Measurements from ENCODE around the gene AP2A1. TPM values are rescaled to one million over a fixed set of nuclear protein-coding genes. Genes with fewer than 3 reads are reported as not detected.

AP2A1 gene
- total and polyA plus RNA-seq, 9 of the 15 experiments (the other 6 are each of a cell fraction or from before 2014, with no cell fraction given) = 0.55 to 150 (median 31.9) TPM

DNA sequence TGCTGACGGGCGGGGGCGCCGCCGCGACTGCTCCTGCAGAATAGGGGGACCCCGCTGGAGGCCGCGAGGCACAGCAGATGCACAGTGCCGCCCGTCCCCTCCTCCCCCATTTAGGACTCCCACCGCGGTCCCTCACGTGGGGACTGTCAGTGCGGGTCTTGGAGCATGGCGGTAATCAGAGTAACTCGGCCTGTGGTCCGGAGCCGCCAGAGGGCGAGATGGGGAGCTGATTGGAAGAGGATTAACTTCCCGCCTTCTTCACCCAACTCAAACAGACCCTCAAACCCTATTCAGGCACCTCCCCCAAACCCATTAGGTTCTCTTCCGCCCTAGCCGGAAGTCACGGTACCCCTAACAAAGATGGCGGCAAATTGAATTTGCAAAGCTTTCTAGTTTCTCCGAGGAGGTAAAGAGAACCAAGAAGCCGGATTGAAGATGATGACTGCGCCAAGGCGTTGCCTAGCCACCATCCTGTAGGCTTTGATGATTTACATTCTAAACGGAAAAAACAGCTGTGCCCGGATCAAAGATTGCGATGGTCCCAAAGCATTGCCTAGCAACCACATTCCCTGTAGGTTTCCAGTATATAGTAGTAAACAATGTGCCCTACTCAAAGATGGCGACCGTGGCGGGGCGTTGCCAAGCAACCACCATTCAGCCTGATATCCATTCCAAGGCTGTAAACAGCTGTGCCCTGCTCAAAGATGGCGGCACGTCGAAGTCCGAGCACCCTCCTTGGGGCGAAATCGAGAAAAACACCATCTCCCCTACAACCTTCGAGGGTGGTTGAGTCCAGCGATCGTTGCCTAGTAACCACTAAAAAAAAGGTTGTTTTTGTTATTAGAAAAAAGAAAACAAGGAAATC is 46.4 kb downstream of the AP2A1 start, which contains the start of gene FUZ (continued):
- TF ChIP-seq, protein P1, sequence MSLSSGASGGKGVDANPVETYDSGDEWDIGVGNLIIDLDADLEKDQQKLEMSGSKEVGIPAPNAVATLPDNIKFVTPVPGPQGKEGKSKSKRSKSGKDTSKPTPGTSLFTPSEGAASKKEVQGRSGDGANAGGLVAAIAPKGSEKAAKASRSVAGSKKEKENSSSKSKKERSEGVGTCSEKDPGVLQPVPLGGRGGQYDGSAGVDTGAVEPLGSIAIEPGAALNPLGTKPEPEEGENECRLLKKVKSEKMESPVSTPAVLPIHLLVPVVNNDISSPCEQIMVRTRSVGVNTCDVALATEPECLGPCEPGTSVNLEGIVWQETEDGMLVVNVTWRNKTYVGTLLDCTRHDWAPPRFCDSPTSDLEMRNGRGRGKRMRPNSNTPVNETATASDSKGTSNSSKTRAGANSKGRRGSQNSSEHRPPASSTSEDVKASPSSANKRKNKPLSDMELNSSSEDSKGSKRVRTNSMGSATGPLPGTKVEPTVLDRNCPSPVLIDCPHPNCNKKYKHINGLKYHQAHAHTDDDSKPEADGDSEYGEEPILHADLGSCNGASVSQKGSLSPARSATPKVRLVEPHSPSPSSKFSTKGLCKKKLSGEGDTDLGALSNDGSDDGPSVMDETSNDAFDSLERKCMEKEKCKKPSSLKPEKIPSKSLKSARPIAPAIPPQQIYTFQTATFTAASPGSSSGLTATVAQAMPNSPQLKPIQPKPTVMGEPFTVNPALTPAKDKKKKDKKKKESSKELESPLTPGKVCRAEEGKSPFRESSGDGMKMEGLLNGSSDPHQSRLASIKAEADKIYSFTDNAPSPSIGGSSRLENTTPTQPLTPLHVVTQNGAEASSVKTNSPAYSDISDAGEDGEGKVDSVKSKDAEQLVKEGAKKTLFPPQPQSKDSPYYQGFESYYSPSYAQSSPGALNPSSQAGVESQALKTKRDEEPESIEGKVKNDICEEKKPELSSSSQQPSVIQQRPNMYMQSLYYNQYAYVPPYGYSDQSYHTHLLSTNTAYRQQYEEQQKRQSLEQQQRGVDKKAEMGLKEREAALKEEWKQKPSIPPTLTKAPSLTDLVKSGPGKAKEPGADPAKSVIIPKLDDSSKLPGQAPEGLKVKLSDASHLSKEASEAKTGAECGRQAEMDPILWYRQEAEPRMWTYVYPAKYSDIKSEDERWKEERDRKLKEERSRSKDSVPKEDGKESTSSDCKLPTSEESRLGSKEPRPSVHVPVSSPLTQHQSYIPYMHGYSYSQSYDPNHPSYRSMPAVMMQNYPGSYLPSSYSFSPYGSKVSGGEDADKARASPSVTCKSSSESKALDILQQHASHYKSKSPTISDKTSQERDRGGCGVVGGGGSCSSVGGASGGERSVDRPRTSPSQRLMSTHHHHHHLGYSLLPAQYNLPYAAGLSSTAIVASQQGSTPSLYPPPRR (CRISPR knock-in tag; IDR thresholded peaks at IDR 0.05; ENCODE audit: borderline replicate concordance) = no peak
- no peak for TF ChIP-seq DPF2 (IDR thresholded peaks at IDR 0.05)
- TF ChIP-seq, protein P2, sequence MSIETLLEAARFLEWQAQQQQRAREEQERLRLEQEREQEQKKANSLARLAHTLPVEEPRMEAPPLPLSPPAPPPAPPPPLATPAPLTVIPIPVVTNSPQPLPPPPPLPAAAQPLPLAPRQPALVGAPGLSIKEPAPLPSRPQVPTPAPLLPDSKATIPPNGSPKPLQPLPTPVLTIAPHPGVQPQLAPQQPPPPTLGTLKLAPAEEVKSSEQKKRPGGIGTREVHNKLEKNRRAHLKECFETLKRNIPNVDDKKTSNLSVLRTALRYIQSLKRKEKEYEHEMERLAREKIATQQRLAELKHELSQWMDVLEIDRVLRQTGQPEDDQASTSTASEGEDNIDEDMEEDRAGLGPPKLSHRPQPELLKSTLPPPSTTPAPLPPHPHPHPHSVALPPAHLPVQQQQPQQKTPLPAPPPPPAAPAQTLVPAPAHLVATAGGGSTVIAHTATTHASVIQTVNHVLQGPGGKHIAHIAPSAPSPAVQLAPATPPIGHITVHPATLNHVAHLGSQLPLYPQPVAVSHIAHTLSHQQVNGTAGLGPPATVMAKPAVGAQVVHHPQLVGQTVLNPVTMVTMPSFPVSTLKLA (conservative IDR thresholded peaks at IDR 0.05) = peak; percentile 65 to 69
- peak in 1 of 2 experiments; percentile 18; a peak in 1 of 4 replicates for TF ChIP-seq RAD21 (CRISPR knock-in tag; conservative IDR thresholded peaks at IDR 0.05 in 1 of 2, IDR thresholded peaks at IDR 0.05 in 1 of 2)
- no peak for TF ChIP-seq ZNF232 (CRISPR knock-in tag; IDR thresholded peaks at IDR 0.05)
- no peak for TF ChIP-seq THRAP3 (IDR thresholded peaks at IDR 0.05; ENCODE audit: borderline replicate concordance)
- TF ChIP-seq, protein P3, sequence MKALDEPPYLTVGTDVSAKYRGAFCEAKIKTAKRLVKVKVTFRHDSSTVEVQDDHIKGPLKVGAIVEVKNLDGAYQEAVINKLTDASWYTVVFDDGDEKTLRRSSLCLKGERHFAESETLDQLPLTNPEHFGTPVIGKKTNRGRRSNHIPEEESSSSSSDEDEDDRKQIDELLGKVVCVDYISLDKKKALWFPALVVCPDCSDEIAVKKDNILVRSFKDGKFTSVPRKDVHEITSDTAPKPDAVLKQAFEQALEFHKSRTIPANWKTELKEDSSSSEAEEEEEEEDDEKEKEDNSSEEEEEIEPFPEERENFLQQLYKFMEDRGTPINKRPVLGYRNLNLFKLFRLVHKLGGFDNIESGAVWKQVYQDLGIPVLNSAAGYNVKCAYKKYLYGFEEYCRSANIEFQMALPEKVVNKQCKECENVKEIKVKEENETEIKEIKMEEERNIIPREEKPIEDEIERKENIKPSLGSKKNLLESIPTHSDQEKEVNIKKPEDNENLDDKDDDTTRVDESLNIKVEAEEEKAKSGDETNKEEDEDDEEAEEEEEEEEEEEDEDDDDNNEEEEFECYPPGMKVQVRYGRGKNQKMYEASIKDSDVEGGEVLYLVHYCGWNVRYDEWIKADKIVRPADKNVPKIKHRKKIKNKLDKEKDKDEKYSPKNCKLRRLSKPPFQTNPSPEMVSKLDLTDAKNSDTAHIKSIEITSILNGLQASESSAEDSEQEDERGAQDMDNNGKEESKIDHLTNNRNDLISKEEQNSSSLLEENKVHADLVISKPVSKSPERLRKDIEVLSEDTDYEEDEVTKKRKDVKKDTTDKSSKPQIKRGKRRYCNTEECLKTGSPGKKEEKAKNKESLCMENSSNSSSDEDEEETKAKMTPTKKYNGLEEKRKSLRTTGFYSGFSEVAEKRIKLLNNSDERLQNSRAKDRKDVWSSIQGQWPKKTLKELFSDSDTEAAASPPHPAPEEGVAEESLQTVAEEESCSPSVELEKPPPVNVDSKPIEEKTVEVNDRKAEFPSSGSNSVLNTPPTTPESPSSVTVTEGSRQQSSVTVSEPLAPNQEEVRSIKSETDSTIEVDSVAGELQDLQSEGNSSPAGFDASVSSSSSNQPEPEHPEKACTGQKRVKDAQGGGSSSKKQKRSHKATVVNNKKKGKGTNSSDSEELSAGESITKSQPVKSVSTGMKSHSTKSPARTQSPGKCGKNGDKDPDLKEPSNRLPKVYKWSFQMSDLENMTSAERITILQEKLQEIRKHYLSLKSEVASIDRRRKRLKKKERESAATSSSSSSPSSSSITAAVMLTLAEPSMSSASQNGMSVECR (CRISPR knock-in tag; IDR thresholded peaks at IDR 0.05) = peak; percentile 58; the same call in 1 of the 2 replicates
- 0 out of 2 replicates have a peak, but pooled peaks have one; percentile 32 for TF ChIP-seq SOX6 (IDR thresholded peaks at IDR 0.05)
- no peak for TF ChIP-seq HDAC8 (tag; IDR thresholded peaks at IDR 0.05)
- TF ChIP-seq NFIC (IDR thresholded peaks at IDR 0.05) = no peak
- no peak for TF ChIP-seq ADNP (tag; IDR thresholded peaks at IDR 0.05)
- TF ChIP-seq FOXJ3 (CRISPR knock-in tag; IDR thresholded peaks at IDR 0.05) = peak; percentile 90
- TF ChIP-seq ZNF707 (CRISPR knock-in tag; conservative IDR thresholded peaks at IDR 0.05) = no peak
- TF ChIP-seq EHMT2 (IDR thresholded peaks at IDR 0.05) = no peak
- TF ChIP-seq, protein P4, sequence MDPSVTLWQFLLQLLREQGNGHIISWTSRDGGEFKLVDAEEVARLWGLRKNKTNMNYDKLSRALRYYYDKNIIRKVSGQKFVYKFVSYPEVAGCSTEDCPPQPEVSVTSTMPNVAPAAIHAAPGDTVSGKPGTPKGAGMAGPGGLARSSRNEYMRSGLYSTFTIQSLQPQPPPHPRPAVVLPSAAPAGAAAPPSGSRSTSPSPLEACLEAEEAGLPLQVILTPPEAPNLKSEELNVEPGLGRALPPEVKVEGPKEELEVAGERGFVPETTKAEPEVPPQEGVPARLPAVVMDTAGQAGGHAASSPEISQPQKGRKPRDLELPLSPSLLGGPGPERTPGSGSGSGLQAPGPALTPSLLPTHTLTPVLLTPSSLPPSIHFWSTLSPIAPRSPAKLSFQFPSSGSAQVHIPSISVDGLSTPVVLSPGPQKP (CRISPR knock-in tag; IDR thresholded peaks at IDR 0.05) = no peak
